GM20000 (cell line): ENCODE data around the gene RRP7A.

Experiments used
- DNase-seq: peaks from one replicate; pipeline ENCODE4 v3.0.0; 2012; ENCODE audit warnings: low spot score
- TF ChIP-seq, protein P1 (sequence below): IDR thresholded peaks from 2 replicates; pipeline ENCODE4 v1.5.1; 2012; ENCODE audit warnings: mild to moderate bottlenecking, control low read depth; ENCODE audit errors: extremely low read depth, missing control alignments

The RRP7A gene

DNA sequence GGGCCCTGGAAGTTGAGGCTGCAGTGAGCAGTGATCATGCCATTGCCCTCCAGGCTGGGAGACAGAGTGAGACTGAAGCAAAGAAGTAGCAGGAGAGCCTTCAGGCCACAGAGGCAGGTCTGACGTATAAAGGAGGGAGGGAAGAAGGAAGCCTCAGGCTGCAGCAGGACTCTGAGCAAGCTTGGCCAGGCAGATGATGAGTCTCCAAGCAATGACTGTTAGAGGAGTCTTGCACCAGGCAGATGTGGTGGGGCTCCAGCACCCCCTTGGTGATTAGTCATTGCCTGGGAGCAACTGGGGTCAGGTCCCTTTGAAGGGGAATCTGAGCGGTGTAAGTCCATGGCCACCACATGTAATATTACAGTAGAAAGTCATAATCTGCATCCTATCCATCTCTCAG lies 50.8 kb downstream of the RRP7A start:
- DNase-seq, result no peak
- TF ChIP-seq, protein P1, sequence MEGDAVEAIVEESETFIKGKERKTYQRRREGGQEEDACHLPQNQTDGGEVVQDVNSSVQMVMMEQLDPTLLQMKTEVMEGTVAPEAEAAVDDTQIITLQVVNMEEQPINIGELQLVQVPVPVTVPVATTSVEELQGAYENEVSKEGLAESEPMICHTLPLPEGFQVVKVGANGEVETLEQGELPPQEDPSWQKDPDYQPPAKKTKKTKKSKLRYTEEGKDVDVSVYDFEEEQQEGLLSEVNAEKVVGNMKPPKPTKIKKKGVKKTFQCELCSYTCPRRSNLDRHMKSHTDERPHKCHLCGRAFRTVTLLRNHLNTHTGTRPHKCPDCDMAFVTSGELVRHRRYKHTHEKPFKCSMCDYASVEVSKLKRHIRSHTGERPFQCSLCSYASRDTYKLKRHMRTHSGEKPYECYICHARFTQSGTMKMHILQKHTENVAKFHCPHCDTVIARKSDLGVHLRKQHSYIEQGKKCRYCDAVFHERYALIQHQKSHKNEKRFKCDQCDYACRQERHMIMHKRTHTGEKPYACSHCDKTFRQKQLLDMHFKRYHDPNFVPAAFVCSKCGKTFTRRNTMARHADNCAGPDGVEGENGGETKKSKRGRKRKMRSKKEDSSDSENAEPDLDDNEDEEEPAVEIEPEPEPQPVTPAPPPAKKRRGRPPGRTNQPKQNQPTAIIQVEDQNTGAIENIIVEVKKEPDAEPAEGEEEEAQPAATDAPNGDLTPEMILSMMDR, result no peak

GRCh38 chr22:42462016-42462415 lies 57.6 kb downstream of the RRP7A start:
- TF ChIP-seq, protein P1, result no peak
- no peak for DNase-seq

- TF ChIP-seq, protein P1, result no peak
- DNase-seq, result no peak
These were observed 58.1 kb downstream of the RRP7A start for GRCh38 chr22:42461511-42461910.
